Stimulated activated CD4-positive, alpha-beta T cell treated with anti-CD3 and anti-CD28 coated beads, Interleukin-15, amount 100 ng/mL, for 48 hours (primary cell): ENCODE data around the gene CYGB.

Source experiments
- DNase-seq, 2 donors: peaks; one replicate each; pipeline ENCODE4 v3.0.0-alpha.2; 2020; ENCODE audit warnings: low read depth in 2 of 2

The CYGB gene

GRCh38 chr17:76479515-76480060, 57.9 kb downstream of the CYGB start:
- DNase-seq = no peak

- DNase-seq = no peak
Observed at GRCh38 chr17:76478730-76479514, 58.6 kb downstream of the CYGB start.

GRCh38 chr17:76478097-76478496, 59.4 kb downstream of the CYGB start:
- no peak for DNase-seq

GRCh38 chr17:76477576-76477975, 59.9 kb downstream of the CYGB start:
- no peak for DNase-seq
